SK-N-SH (cell line): ENCODE data around the gene SLC25A21. TPM values are rescaled to one million over a fixed set of nuclear protein-coding genes. Genes with fewer than 3 reads are reported as not detected.

Experiments used
- CTCF ChIA-PET: fragments of 300-600, 350-600 bp; formaldehyde crosslinking; extraction: SDS; loops from one replicate; lab custom pipeline; 2021; lab: Yijun Ruan, JAX
- POLR2A ChIA-PET: fragments of 350-600 bp; sonication (Branson Sonifier 250); formaldehyde crosslinking; extraction: SDS; loops from one replicate; lab custom pipeline; 2020; ENCODE audit warnings: antibody characterized with exemption, inconsistent platforms; lab: Yijun Ruan, JAX
- DNase-seq: peaks from one replicate; pipeline ENCODE4 v3.0.0; 2012
- H2AFZ ChIP-seq: fragments of 200-600 bp; sonication (generic); 2 replicates; pipeline ENCODE4 v1.8.1; 2016; ENCODE audit warnings: antibody characterized with exemption, mild to moderate bottlenecking, low read depth
- H3F3A ChIP-seq: fragments of 200-600 bp; sonication (generic); replicated peaks from 2 replicates; pipeline ENCODE3; 2016; ENCODE audit warnings: antibody characterized with exemption, mild to moderate bottlenecking; ENCODE audit not compliant: insufficient read depth
- H3K27ac ChIP-seq, 2 experiments: fragments of 200-500 bp in 1 of 2; fragments of 200-600 bp in 1 of 2; sonication (Bioruptor generic) in 1 of 2; sonication (generic), shearing (Covaris generic) in 1 of 2; 2 replicates each; pipeline versions ENCODE4 v1.5.1 to v1.6.1; 2014 to 2016; ENCODE audit warnings: low read depth in 2 of 2, inconsistent platforms in 1 of 2, low read length in 1 of 2, mild to moderate bottlenecking in 1 of 2, mixed read lengths in 1 of 2
- H3K27me3 ChIP-seq: fragments of 200-600 bp; sonication (generic), shearing (Covaris generic); 2 replicates; pipeline ENCODE4 v1.6.1; 2016; ENCODE audit warnings: mixed run types; ENCODE audit not compliant: insufficient read depth
- H3K36me3 ChIP-seq, 2 experiments: fragments of 200-500 bp in 1 of 2; fragments of 200-600 bp in 1 of 2; sonication (Bioruptor generic) in 1 of 2; sonication (generic) in 1 of 2; replicated peaks in 1 of 2; 2 replicates each; pipeline versions ENCODE3 to v1.5.1; 2014 to 2016; ENCODE audit warnings: low read length in 1 of 2, mild to moderate bottlenecking in 1 of 2; ENCODE audit not compliant: insufficient read depth in 2 of 2, control insufficient read depth in 1 of 2
- H3K4me1 ChIP-seq, 2 experiments: fragments of 200-500 bp in 1 of 2; fragments of 200-600 bp in 1 of 2; sonication (Bioruptor generic) in 1 of 2; sonication (generic), shearing (Covaris generic) in 1 of 2; 2 replicates each; pipeline versions ENCODE4 v1.5.1 to v1.6.1; 2014 to 2016; ENCODE audit warnings: low read depth in 1 of 2, low read length in 1 of 2, mixed run types in 1 of 2; ENCODE audit not compliant: insufficient read depth in 2 of 2, control insufficient read depth in 1 of 2
- H3K4me2 ChIP-seq: fragments of 200-600 bp; sonication (generic), shearing (Covaris generic); 2 replicates; pipeline ENCODE4 v1.6.1; 2017; ENCODE audit warnings: mixed run types
- H3K4me3 ChIP-seq, 2 experiments: fragments of 200-500 bp in 1 of 2; fragments of 200-600 bp in 1 of 2; sonication (Bioruptor generic) in 1 of 2; sonication (generic), shearing (Covaris generic) in 1 of 2; 2 replicates each; pipeline versions ENCODE4 v1.5.1 to v1.8.1; 2014 to 2016; ENCODE audit warnings: low read depth in 2 of 2, inconsistent platforms in 1 of 2, low read length in 1 of 2, mild to moderate bottlenecking in 1 of 2, mixed read lengths in 1 of 2, moderate library complexity in 1 of 2
- H3K79me2 ChIP-seq: fragments of 200-600 bp; sonication (generic); 2 replicates; pipeline ENCODE4 v1.8.1; 2017; ENCODE audit warnings: mild to moderate bottlenecking; ENCODE audit not compliant: insufficient read depth
- H3K9ac ChIP-seq: fragments of 200-600 bp; sonication (generic); 2 replicates; pipeline ENCODE4 v1.6.1; 2017; ENCODE audit warnings: mixed run types
- H3K9me2 ChIP-seq: fragments of 200-600 bp; sonication (generic); 2 replicates; pipeline ENCODE4 v1.6.1; 2017; ENCODE audit warnings: mixed run types
- H3K9me3 ChIP-seq: fragments of 200-600 bp; sonication (generic); 2 replicates; pipeline ENCODE4 v1.6.1; 2017; ENCODE audit warnings: mixed run types, mild to moderate bottlenecking, moderate library complexity
- H4K20me1 ChIP-seq: fragments of 200-600 bp; sonication (generic); 2 replicates; pipeline ENCODE4 v1.6.1; 2017; ENCODE audit warnings: mild to moderate bottlenecking, mixed run types; ENCODE audit not compliant: insufficient read depth
- EP300 ChIP-seq, 2 experiments: IDR thresholded peaks; 2 replicates each; pipeline versions ENCODE4 v1.4.0 to v1.6.1; 2012; ENCODE audit warnings: borderline replicate concordance in 1 of 2, low read depth in 1 of 2, low read length in 1 of 2
- FOSL2 ChIP-seq: IDR thresholded peaks from 2 replicates; pipeline ENCODE4 v1.4.0; 2012; ENCODE audit warnings: low read depth, mild to moderate bottlenecking, moderate library complexity, borderline replicate concordance
- IRF3 ChIP-seq: fragments of 150-350 bp; IDR thresholded peaks from 2 replicates; pipeline ENCODE4 v1.6.1; 2016; ENCODE audit warnings: mild to moderate bottlenecking, low read depth, low read length
- NFIC ChIP-seq: IDR thresholded peaks from 2 replicates; pipeline ENCODE4 v1.4.0; 2012; ENCODE audit warnings: borderline replicate concordance
- NRF1 ChIP-seq: IDR thresholded peaks from 2 replicates; pipeline ENCODE4 v1.6.1; 2012; ENCODE audit warnings: low read depth, mild to moderate bottlenecking, low read length
- PBX3 ChIP-seq: IDR thresholded peaks from 2 replicates; pipeline ENCODE4; 2012
- RAD21 ChIP-seq: IDR thresholded peaks from 2 replicates; pipeline ENCODE4 v1.6.1; 2012; ENCODE audit warnings: mild to moderate bottlenecking, low read length
- REST ChIP-seq: IDR thresholded peaks from 2 replicates; pipeline ENCODE4 v1.6.1; 2012; ENCODE audit warnings: mild to moderate bottlenecking, low read depth, low read length, moderate library complexity
- USF2 ChIP-seq: fragments of 150-350 bp; IDR thresholded peaks from 2 replicates; pipeline ENCODE4 v1.6.1; 2017; ENCODE audit warnings: antibody characterized with exemption, low read length, low read depth, borderline replicate concordance
- ZBTB33 ChIP-seq: IDR thresholded peaks from 2 replicates; pipeline ENCODE4 v1.4.0; 2012; ENCODE audit warnings: low read depth, borderline replicate concordance
- WGBS: methylation state at CpG from one replicate; pipeline ENCODE4 v1.1.6; 2017; ENCODE audit warnings: low lambda C conversion rate; 5-methylcytosine and 5-hydroxymethylcytosine counted together
- polyA plus RNA-seq, 3 experiments: library from polyadenylated mRNA; depleted of rRNA; stranded (reverse); fragments of >200 nt; gene quantifications; 2 replicates each; pipeline ENCODE4 v1.2.3, GENCODE V29; 2012

The SLC25A21 gene
- polyA plus RNA-seq, 1 of the 3 experiments (the other 2 are of a cell fraction) = not detected

GRCh38 chr14:37168721-37169120 lies 3.7 kb downstream of the SLC25A21 start:
- Histone ChIP-seq H3K27ac (no peak overlapping the region), H3K79me2 (no peaks in the 10 kb centered on the region), H3K9me3 (no peaks in the 10 kb centered on the region), H2AFZ (no peak overlapping the region), H3K4me2 (no peak overlapping the region), H3K9ac (no peak overlapping the region), H3K9me2 (no peaks in the 10 kb centered on the region), H3F3A (no peaks in the 10 kb centered on the region), H3K4me1 (no peaks in the 10 kb centered on the region), H3K4me3 (no peak overlapping the region), H4K20me1 (no peaks in the 10 kb centered on the region), H3K36me3 (no peaks in the 10 kb centered on the region), H3K27me3 (no peaks in the 10 kb centered on the region; the same call in 1 of the 2 replicates)
- 30% methylated on average over 2 of the region's 4 CpGs for WGBS
- no peak for TF ChIP-seq NRF1
- no peak for TF ChIP-seq PBX3
- TF ChIP-seq IRF3 = no peak
- no peak for TF ChIP-seq REST
- no peak for TF ChIP-seq FOSL2
- TF ChIP-seq RAD21 = no peak
- TF ChIP-seq EP300 (IDR thresholded peaks at IDR 0.05; ENCODE audit: borderline replicate concordance in 1 of 2, low read depth in 1 of 2, low read length in 1 of 2) = no peak
- no peak for DNase-seq
- POLR2A ChIA-PET = no interaction called here
- CTCF ChIA-PET = interaction anchor here (1.6 kb wide), 1 partner anchor 19 kb away, joined by 3 read pairs; no protein-coding TSS in a partner anchor

- Histone ChIP-seq H3K79me2 (no peaks in the 10 kb centered on the region), H4K20me1 (no peaks in the 10 kb centered on the region), H3K27me3 (no peaks in the 10 kb centered on the region; the same call in 1 of the 2 replicates), H3K27ac (no peak overlapping the region), H3K4me1 (no peaks in the 10 kb centered on the region), H3K9ac (no peak overlapping the region), H3K4me3 (no peak overlapping the region), H3K9me3 (no peaks in the 10 kb centered on the region), H3K4me2 (no peak overlapping the region), H3K36me3 (no peaks in the 10 kb centered on the region), H3F3A (no peaks in the 10 kb centered on the region), H2AFZ (no peak overlapping the region), H3K9me2 (no peaks in the 10 kb centered on the region)
- DNase-seq = no peak
- ChIA-PET POLR2A (no interaction called here), CTCF (interaction anchor here (2.0 kb wide), 1 partner anchor 17 kb away, joined by 7 read pairs; no protein-coding TSS in a partner anchor)
- 28% methylated on average over 7 of the region's 10 CpGs for WGBS
- TF ChIP-seq ZBTB33 = no peak
- TF ChIP-seq NFIC = no peak
- TF ChIP-seq USF2 = no peak
These were observed 5.0 kb downstream of the SLC25A21 start for GRCh38 chr14:37167151-37168047.
